GM12873 (cell line): ENCODE data around the gene ONECUT3.

ENCODE experiments used
- TF ChIP-seq, protein P1 (sequence below): IDR thresholded peaks from 2 replicates; pipeline ENCODE4 v1.5.1; 2012; ENCODE audit warnings: low read depth, mild to moderate bottlenecking, moderate library complexity, low read length, control low read depth; ENCODE audit not compliant: insufficient read depth; ENCODE audit errors: missing control alignments

ONECUT3 gene

GRCh38 chr19:1806184-1807029, 53.1 kb downstream of the ONECUT3 start:
- TF ChIP-seq, protein P1, sequence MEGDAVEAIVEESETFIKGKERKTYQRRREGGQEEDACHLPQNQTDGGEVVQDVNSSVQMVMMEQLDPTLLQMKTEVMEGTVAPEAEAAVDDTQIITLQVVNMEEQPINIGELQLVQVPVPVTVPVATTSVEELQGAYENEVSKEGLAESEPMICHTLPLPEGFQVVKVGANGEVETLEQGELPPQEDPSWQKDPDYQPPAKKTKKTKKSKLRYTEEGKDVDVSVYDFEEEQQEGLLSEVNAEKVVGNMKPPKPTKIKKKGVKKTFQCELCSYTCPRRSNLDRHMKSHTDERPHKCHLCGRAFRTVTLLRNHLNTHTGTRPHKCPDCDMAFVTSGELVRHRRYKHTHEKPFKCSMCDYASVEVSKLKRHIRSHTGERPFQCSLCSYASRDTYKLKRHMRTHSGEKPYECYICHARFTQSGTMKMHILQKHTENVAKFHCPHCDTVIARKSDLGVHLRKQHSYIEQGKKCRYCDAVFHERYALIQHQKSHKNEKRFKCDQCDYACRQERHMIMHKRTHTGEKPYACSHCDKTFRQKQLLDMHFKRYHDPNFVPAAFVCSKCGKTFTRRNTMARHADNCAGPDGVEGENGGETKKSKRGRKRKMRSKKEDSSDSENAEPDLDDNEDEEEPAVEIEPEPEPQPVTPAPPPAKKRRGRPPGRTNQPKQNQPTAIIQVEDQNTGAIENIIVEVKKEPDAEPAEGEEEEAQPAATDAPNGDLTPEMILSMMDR: no peak

GRCh38 chr19:1807030-1807694, 53.9 kb downstream of the ONECUT3 start:
- TF ChIP-seq, protein P1: no peak

DNA sequence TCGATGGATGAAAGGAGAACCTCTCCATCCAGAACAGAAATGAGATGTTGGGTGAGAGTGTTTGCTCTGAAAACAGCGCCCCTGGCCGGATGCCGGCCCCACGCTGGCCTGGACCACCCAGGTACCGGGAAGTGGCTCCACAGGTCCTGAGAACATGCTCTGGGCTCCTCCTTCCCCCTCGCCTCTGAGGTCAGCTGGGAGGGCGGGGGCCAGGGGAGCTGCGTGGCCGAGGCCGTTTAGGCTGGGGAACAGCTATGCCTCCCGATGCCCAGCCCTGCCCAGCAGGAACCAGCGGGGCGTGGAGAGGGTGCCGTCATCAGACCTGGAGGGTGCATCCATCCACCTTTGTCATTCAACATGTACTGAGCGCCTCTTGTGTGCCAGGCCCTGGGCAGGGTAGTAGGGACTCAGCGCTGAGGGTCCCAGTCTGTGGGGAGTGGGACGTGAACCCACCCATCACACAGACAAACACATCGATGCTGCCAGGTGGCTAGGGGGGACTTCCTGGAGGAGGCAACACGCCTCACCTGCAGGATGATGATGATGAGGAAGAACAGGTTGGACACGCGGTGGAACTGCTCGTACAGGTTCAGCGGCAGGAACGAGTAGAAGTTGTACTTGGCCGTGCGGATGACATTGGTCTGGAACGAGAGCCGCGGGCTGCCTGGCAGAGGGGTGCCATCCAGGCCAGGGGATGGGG, 54.5 kb downstream of the ONECUT3 start:
- TF ChIP-seq, protein P1: no peak

GRCh38 chr19:1808395-1808731, 55.1 kb downstream of the ONECUT3 start:
- TF ChIP-seq, protein P1: no peak

- TF ChIP-seq, protein P1: no peak
These were observed 56.4 kb downstream of the ONECUT3 start for GRCh38 chr19:1809678-1810077.

GRCh38 chr19:1810439-1811160, 57.3 kb downstream of the ONECUT3 start:
- TF ChIP-seq, protein P1: no peak

GRCh38 chr19:1811472-1811894, 58.2 kb downstream of the ONECUT3 start:
- TF ChIP-seq, protein P1: no peak
